HG02678 (cell line): ENCODE data around the gene SNX5.

Experiments used
- ATAC-seq: cut with Tn5 transposase; IDR thresholded peaks from one replicate; pipeline ENCODE4 v1.9.1; 2021; ENCODE audit warnings: mild to moderate bottlenecking, moderate library complexity; ENCODE audit not compliant: unreplicated experiment

SNX5 gene

DNA sequence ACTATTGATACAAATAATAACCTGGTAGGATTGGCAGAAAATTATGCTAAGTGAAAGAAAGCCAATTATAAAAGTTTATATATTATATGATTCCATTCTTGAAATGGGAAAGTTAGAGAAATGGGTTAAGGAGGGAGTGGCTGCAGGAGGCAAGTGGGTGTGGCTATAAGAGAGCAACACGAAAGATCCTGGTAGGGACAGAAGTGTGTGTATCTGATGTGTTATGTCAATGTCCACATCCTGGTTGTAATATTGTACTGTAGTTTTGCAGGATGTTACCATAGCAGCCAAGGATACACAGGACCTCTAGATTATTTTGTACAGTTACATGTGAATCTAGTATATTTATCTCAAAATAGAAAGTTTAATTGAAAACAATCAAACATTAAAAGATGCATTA, 46.8 kb downstream of the SNX5 start:
- ATAC-seq, result no peak

DNA sequence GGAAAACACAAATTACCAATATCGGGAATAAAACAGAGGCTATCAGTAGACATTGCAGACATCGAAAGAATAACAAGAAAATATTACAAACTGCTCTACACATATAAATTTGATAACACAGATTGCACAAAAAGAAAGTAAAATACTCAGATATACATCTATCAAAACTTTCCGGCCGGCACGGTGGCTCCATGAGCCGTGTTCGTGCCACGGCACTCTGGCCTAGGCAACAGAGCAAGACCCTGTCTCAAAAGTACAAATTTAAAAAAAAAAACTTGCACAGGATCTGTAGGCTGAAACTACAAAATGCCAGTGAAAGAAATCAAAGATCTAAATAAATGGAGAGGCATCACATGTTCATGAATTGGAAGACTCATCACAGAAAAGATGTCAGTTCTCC, 49.4 kb downstream of the SNX5 start:
- no peak for ATAC-seq

DNA sequence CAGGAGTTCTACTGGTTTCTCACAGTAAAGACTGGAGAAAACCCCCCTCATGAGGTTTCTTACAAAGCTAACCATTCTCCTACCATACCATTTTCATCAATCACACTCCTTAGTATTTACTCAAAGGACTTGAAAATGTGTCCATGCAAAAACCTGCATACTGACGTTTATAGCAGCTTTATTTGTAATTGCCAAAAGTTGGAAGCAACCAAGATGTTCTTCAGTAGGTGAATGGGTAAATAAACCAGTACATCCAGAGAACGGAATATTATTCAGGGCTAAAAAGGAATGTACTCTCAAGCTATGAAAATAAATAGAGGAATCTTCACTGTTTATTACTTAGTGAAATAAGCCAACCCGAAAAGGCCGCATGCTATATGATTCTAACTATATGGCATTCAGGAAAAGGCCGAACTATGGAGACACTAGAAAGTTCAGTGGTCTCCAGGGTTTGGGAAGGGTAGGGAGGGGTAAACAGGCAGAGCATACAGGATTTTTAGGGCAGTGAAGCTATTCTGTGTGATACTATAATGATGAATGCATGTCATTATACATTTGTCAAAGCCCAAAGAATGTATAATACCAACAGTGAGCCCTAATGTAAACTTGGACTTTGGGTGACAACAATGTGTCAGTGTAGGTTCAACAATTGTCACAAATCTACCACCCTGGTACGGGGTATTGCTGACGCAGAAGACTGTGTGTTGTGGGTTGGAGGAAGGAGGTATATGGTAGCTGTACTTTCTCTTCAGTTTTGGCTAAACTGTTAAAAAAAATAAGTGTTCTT, 50.6 kb downstream of the SNX5 start:
- no peak for ATAC-seq

DNA sequence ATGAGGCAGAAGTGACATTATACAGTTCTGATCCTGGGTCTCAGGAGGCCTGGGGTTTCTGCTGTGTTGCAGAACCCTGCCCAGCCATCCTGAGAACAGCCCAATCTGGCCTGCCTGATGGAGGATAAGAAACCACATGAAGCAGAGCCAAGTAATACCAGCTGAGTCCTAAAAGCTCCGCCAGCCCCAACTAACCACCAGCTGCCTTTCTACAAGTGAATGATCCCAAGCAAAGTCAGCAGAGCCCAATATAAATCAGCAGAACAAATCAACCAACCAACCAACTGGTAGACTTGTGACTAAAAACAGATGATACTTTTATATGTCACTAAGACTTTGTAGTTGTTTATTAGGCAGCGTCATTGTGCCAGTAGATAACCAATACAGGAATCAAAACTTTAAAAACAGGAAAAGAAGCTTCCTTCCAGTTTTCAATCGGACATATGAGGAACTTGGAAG, 52.1 kb downstream of the SNX5 start:
- no peak for ATAC-seq

DNA sequence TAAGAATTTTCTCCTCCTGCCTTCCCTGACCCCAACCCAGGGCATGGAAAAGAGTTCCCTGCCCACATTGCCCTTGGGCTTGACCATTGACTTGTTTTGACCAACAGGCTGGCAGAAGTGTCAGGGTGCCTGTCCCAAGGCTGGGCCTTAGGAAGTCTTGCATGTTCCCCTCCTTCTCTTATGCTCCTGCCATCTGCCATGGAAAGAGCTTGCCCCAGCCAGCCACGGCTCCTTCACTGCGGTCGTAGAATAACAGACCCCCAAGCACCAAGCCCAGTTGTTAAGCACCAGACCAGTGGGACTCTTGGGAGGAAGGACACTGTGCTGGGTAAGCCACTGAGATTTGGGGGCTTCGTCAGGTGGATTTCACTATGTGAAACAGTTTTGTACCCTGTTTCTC, 53.6 kb downstream of the SNX5 start:
- no peak for ATAC-seq

DNA sequence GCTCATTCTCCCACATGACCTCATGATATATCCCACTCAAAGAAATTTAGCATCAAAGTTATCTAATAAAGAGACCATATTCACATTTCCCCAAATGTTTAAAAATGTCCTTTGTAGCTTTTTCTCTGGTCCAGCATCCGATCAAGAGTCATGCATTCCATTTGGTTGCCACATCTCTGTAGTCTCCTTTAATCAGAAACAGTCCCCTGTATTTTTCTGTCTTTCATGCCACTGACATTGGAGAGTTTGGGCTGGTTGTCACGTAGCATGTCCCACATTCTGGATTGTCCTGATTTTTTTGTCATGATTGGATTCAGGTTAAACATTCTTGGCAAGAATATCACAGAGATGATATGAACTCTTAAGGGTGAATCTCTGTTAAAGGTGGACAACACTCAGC, 55.7 kb downstream of the SNX5 start:
- ATAC-seq, result no peak

DNA sequence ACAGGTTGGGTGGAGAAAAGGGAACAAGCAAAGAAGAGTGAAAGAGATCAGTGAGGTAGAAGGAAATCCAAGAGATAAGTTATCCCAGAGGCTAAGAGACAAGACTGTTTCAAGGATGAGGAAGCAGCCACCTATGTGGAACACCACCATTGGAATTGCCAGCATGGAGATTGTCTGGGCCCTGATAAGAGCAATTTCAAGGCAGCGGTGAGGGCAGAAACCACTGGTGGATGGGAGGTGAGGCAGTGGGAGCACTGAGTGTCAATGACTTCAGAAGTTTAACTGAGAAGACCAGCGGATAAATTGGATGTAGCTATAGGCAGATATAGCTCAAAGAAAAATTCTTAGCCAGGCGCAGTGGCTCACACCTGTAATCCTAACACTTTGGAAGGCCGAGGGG, 56.7 kb downstream of the SNX5 start:
- ATAC-seq, result no peak

DNA sequence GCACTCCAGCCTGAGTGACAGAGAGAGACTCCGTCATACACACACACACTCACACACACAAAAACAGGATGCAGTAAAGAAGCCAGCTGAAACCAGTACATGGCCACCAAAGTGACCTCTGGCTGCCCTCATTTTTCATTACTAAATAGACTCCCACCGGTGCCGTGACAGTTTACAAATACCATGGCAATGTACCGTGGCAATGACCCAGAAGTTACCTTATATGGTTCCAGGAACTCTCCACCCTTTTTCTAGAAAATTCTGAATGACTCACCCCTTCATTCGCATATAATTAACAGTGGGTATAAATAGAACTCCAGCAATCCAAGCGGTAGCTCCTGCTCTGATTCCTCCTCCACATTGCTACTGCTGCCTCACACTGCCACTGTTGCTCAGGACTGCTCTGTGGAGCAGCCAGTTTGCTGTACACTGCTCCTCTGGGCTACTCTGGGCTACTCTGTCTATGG, 57.7 kb downstream of the SNX5 start:
- ATAC-seq, result no peak

DNA sequence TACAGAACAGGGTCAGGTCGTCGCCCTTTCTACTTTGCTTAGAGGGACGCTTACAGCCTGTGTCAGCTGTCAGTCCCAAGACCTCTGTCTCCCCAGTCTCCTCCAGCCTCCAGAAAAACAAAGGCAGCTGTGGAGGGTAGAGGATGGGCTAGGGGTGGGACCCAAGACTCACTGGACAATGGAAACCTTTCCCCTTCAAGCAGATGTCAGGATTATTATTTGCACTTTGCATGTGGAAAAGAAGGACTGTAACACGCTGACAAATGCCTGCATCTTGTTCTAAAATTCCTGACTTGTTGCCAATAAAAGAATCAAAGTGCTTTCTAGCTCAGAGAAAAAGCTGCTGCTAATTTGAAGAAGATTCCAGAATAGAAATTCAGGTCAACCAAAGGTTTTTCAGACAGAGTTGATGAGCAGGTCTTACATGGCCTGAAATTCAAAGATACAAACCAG, 58.7 kb downstream of the SNX5 start:
- no peak for ATAC-seq

DNA sequence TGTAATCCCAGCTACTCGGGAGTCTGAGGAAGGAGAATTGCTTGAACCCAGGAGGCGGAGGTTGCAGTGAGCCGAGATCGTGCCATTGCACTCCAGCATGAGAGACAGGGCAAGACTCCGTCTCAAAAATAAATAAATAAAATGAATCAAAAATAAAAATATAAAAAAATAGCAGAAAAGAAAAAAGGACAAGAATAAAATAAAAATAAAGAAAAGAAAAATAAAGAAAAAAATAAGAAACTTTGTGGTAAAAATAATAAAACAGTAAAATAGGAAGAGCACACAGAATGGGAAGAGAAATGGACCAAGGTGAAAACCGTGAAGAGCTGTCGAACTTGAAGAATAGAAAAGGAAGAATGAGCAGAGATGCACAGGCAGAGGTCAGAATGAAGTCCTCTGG, 63.0 kb downstream of the SNX5 start:
- no peak for ATAC-seq

DNA sequence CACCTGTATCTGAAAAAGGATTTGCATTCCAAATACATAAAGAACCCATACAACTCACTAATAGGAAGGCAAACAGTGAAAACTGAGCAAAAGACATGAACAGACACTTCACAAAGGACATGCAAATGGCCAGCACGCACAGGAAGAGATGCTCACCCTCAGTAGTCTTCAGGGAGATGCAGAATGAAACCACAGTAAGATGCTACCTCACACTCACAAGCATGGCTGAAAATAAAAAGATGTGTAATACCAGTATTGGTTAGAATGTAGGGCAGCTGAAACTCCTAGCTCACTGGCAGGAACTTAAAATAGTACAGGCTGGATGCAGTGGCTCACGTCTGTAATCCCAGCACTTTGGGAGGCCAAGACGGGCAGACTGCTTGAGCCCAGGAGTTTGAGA, 64.6 kb downstream of the SNX5 start:
- peak; percentile 50 for ATAC-seq

DNA sequence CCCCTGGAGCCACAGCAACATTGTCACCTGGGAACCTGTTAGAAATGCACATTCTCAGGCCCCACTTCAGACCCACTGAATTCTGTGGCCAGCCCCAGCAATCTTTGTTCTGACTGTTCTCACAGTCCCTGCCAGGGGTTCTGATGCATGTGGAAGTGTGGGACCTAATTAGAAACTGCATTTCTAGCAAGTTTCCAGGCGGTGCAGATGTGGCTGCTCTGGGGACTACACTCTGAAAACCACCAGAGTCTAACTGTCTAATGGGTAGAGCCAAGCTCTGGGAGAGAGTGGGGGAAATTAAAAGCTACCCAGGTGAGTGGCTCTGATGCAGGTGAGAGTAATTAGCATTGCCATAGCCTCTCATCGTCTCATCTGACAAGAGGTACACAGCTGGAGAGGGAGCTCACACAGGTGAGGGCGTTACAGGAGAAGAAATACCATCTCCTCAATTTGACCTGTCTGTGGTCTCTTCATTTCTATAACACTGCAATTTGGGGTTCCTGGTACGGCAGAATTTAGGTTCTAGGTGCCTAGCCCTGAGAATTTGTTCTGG, 66.0 kb downstream of the SNX5 start:
- no peak for ATAC-seq

DNA sequence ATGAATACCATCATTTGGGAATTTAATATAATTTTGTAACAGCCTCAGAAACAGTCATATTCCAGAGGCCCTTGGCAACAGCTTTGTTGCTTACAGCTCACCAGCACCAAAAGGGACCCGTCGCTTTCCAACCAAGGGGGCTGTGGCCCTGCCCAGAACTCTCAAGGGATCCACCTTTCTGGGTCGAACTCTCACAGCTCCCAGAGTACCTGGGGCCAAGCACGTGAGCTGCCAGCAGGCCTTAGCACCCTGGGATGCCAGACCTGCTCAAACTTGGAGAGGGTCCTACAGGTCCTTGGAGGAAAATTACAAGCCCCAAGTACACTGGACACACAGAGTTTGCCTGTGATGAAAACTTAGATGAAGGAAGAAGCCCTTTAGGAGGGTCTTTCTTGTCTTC, 66.6 kb downstream of the SNX5 start:
- no peak for ATAC-seq

DNA sequence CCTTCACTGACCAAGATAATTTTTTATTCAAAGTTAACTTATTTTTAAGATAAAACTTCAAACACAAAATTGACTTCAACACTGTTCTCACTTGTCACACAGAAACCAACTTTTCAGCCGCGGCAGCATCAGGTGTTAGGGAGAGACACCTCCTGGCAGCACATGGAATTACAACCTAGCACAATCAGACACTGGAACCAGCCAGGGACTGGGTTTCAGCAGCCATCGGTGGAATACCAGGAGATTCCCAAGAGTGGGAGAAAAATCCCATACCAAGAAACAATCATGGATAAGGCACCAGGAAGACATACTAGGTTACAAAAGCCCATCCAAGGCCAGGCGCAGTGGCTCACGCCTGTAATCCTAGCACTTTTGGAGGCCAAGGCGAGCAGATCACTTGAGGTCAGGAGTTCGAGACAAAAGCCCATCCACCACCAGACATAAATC, 70.0 kb downstream of the SNX5 start:
- ATAC-seq, result peak; percentile 28

DNA sequence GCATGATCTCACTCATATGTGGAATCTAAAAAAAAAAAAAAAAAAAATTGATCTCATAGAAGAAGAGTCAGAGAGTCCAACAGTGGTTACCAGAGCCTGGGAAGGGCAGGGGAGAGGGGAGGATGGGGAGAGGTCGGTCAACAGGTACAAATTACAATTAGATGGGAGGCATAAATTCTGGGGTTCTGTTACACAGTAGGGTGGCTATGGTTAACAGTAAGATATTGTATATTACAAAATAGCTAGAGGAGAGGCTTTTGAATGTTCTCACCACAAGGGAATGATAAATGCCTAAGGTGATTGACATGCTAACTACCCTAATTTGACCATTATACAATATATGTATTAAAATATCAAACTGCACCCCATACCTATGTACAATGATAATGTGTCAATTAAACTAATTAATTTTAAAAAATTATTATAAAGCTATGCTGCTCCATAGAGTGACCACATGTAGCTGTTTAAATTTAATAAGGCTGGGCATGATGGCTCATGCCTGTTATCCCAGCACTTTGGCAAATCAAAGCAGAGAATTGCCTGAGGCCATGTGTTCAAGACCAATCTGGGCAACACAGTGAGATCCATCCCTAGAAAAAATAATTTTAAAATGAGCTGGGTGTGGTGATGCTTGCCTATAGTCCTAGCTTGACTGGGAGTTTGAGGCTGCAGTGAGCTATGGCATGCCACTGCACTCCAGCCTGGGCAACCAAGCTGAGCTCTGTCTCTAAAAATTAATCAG, 70.9 kb downstream of the SNX5 start:
- no peak for ATAC-seq

DNA sequence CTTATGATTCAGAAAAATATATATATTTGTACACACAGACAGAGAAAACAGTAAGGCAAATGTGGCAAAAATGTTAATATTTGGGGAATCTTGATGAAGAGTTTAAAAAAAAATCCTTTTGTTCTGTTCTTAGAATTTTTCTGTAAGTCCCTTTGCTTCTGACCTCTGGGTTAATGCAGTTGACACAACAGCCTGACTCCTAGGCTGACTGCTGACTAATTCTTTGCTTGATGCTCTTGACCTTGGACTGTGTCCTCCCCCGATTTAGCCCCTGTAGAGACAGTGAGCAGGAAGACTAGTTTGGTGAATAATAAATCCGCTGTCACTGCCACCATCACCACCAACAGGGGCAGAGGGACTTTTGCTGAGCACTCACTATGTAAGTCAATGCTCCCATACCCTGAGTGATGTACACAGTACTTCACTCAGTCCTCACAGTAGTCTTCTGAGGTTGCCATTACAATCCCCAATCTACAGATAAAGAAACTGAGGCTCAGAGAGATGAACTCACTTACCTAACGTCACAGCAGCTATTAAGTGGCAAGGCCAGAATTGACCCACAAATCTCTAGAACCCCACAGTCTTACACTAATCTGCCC, 71.7 kb downstream of the SNX5 start:
- peak; percentile 50 for ATAC-seq

DNA sequence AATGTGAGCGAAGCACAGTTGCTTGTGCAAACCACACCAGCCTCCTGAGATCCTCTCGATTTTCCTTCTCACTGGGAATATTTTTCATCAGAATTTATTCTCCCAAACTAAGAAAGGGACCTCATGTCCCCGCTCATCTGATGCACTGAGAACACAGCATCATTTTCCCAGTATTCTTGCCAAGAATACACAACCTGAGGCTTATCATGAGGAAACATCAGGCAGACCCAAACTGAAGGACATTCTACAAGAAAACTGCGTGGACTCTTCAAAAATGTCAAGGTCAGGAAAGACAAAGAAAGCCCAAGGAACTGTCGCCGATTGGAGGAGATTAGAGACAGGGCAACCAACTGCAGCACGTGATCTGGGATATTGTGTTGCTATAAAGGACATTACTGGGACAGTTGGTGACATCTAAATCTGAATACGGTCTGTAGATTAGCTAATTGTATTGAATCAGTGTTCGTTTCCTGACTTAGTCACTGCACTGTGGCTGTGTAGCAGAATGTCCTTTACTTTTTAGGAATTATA, 72.3 kb downstream of the SNX5 start:
- ATAC-seq, result no peak

DNA sequence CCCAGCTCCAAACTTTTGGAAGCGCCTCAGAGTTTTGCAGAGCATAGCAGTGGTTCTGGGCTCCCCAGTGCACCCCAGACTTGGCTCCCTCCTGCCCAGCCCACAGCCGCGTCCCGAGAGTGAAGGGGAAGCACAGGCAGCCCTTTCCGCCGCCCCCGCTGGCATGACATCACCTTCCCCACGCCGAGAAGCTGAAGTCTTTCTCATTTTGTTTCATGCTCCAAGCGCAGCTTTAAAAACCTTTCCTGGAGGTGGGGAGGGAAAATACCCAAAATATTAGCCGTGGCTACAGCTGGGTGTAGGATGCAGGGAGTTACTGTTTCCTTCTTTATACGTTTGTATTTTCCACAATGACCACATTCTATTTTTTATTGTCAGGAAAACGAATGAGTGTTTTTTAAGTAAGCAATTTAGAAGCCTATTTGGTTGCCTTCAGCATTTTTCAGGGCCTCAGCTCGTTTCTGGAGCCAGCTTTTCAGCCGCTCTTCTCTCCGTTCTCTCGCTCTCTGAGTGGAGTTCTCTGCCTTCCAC, 72.9 kb downstream of the SNX5 start:
- peak; percentile 58 for ATAC-seq

DNA sequence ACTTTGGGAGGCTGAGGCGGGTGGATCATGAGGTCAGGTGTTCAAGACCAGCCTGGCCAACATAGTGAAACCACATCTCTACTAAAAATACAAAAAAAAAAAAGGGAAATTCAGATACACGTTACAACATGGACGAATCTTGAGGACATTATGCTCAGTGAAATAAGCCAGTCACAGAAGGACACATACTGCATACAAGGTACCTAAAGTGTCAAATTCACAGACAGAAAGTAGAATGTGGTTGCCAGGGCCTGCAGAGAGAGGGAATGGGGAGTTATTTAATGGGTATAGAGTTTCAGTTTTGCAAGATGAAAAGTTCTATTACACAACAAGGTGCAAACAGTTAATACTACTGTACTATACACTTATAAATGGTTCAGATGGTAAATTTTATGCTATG, 75.1 kb downstream of the SNX5 start:
- no peak for ATAC-seq

DNA sequence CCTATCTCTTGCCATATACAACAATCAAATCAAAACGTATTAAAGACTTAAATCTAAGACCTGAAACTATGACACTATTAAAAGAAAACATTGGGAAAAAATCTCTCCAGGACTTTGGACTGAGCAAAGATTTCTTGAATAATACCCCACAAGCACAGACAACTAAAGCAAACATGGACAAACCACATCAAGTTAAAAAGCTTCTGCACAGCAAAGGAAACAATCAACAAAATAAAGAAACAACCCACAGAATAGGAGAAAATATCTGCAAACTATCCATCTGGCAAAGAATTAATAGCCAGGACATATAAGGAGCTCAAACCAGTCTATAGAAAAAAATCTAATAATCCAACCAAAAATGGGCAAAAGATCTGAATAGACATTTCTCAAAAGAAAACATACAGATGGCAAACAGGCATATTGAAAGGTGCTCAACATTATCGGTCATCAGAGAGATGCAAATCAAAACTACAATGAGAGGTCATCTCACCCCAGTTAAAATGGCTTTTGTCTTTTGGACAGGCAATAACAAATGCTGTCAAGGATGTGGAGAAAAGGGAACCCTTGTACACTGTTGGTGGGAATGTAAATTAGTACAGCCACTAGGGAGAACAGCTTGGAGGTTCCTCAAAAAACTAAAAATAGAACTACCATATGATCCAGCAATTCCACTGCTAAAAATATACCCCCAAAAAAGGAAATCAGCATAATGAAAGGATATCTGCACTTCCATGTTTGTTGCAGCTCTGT, 76.2 kb downstream of the SNX5 start:
- no peak for ATAC-seq
